ENCODE data around the gene CDH4. TPM values are rescaled to one million over a fixed set of nuclear protein-coding genes. Genes with fewer than 3 reads are reported as not detected.

The CDH4 gene
- total RNA-seq, 1 experiment from 2014 or later: not detected

GRCh38 chr20:61849376-61849775 is 597.3 kb downstream of the CDH4 start:
- H3K4me3 Mint-ChIP-seq (ENCODE audit: unreplicated experiment): no peak overlapping the region
- H3K4me1 ChIP-seq: no peaks in the 10 kb centered on the region

DNA sequence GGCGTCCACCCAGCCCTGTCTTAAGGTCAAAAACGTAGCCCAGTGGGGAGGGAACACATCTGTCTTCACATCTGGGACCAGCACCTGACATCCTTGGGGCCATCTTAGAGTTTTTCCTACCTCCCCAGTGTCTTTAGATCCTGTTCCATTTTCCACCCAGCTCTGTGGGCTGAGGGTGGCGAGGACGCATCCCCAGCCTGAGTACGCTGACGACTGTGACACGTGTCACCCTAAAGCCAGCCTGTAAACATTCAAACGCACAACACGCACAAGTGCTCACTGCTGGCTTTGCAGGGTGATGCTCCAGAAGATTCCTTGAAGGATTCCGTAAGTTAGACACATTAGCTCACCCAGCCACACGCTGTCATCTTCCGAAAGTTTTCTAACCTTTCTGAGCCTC is 597.8 kb downstream of the CDH4 start:
- no peaks in the 10 kb centered on the region for H3K4me1 Mint-ChIP-seq (ENCODE audit: low read depth, unreplicated experiment)
- H3K4me3 ChIP-seq (ENCODE audit: low read depth, low read length): no peak overlapping the region
- no peaks in the 10 kb centered on the region for H3K4me1 ChIP-seq
- H3K27me3 Mint-ChIP-seq (ENCODE audit: insufficient read depth, unreplicated experiment): peaks cover 34% of the 10 kb centered on the region
- TF ChIP-seq, protein P1, sequence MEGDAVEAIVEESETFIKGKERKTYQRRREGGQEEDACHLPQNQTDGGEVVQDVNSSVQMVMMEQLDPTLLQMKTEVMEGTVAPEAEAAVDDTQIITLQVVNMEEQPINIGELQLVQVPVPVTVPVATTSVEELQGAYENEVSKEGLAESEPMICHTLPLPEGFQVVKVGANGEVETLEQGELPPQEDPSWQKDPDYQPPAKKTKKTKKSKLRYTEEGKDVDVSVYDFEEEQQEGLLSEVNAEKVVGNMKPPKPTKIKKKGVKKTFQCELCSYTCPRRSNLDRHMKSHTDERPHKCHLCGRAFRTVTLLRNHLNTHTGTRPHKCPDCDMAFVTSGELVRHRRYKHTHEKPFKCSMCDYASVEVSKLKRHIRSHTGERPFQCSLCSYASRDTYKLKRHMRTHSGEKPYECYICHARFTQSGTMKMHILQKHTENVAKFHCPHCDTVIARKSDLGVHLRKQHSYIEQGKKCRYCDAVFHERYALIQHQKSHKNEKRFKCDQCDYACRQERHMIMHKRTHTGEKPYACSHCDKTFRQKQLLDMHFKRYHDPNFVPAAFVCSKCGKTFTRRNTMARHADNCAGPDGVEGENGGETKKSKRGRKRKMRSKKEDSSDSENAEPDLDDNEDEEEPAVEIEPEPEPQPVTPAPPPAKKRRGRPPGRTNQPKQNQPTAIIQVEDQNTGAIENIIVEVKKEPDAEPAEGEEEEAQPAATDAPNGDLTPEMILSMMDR (IDR thresholded peaks at IDR 0.05; ENCODE audit: insufficient read depth in 1 of 2, low read depth in 1 of 2, low read length in 1 of 2, severe bottlenecking in 1 of 2, unreplicated experiment in 1 of 2): no peak
- no TSS peak for BruUV-seq (replicated peaks)
- no peaks in the 10 kb centered on the region for H3K36me3 Mint-ChIP-seq (ENCODE audit: insufficient read depth, unreplicated experiment)
- peaks cover 13% of the 10 kb centered on the region for H3K9me3 ChIP-seq
- H3K27me3 ChIP-seq (replicated peaks; ENCODE audit: control insufficient read depth, insufficient read depth, low read length): peaks cover 2% of the 10 kb centered on the region; the same call in 1 of the 2 replicates
- peaks cover 9% of the 10 kb centered on the region for H3K9me3 Mint-ChIP-seq (ENCODE audit: unreplicated experiment)
- DNase-seq: no peak
- H3K36me3 ChIP-seq (ENCODE audit: control insufficient read depth, insufficient read depth, low read length): no peaks in the 10 kb centered on the region
- ChIA-PET CTCF (no interaction called here), POLR2A (no interaction called here)
- H3K4me3 Mint-ChIP-seq (ENCODE audit: unreplicated experiment): no peak overlapping the region
- no peak overlapping the region for H3K27ac Mint-ChIP-seq (ENCODE audit: unreplicated experiment)
- intact Hi-C loops (cut with micrococcal nuclease; ENCODE audit: unreplicated experiment): no loop called here

More at GRCh38 chr20:61849376-61849775, 597.3 kb downstream of the CDH4 start:
- no peaks in the 10 kb centered on the region for H3K36me3 Mint-ChIP-seq (ENCODE audit: insufficient read depth, unreplicated experiment)
- peaks cover 2% of the 10 kb centered on the region; the same call in 1 of the 2 replicates for H3K27me3 ChIP-seq (replicated peaks; ENCODE audit: control insufficient read depth, insufficient read depth, low read length)
- H3K4me1 Mint-ChIP-seq (ENCODE audit: low read depth, unreplicated experiment): no peaks in the 10 kb centered on the region
- no peak for DNase-seq
- no TSS peak for BruUV-seq (replicated peaks)
- no peak overlapping the region for H3K4me3 ChIP-seq (ENCODE audit: low read depth, low read length)
- ChIA-PET POLR2A (no interaction called here), CTCF (no interaction called here)
- no peak overlapping the region for H3K27ac Mint-ChIP-seq (ENCODE audit: unreplicated experiment)
- no peaks in the 10 kb centered on the region for H3K36me3 ChIP-seq (ENCODE audit: control insufficient read depth, insufficient read depth, low read length)
- H3K9me3 Mint-ChIP-seq (ENCODE audit: unreplicated experiment): peaks cover 9% of the 10 kb centered on the region
- peaks cover 13% of the 10 kb centered on the region for H3K9me3 ChIP-seq
- peaks cover 37% of the 10 kb centered on the region for H3K27me3 Mint-ChIP-seq (ENCODE audit: insufficient read depth, unreplicated experiment)
- intact Hi-C loops (cut with micrococcal nuclease; ENCODE audit: unreplicated experiment): no loop called here
- TF ChIP-seq, protein P1 (IDR thresholded peaks at IDR 0.05; ENCODE audit: insufficient read depth in 1 of 2, low read depth in 1 of 2, low read length in 1 of 2, severe bottlenecking in 1 of 2, unreplicated experiment in 1 of 2): no peak

DNA sequence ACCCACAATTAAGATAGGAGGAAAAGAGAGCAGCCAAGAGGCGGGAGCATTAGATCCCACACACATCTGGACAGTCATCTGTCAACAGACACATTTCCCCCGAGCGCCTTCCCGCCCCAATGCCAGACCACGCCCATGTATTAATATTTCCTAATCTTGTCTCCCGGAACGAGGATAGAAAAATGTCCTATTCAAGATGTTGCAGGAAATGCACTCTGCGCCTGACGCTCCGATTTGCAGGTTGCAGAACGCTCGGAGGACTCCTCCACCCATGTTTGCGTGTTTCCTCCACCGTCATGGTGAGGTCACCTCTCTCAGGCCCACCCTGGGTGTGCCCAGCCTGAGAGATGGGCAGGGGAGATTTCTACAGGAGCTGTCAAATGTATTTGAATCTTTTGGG is 598.4 kb downstream of the CDH4 start:
- H3K27ac Mint-ChIP-seq (ENCODE audit: unreplicated experiment): no peak overlapping the region
- H3K9me3 Mint-ChIP-seq (ENCODE audit: unreplicated experiment): peaks cover 9% of the 10 kb centered on the region
- Histone ChIP-seq H3K4me1 (no peaks in the 10 kb centered on the region), H3K4me3 (ENCODE audit: low read depth, low read length) (no peak overlapping the region), H3K27me3 (replicated peaks; ENCODE audit: control insufficient read depth, insufficient read depth, low read length) (peaks cover 2% of the 10 kb centered on the region; the same call in 1 of the 2 replicates), H3K9me3 (peaks cover 13% of the 10 kb centered on the region), H3K36me3 (ENCODE audit: control insufficient read depth, insufficient read depth, low read length) (no peaks in the 10 kb centered on the region)
- BruUV-seq (replicated peaks): no TSS peak
- H3K27me3 Mint-ChIP-seq (ENCODE audit: insufficient read depth, unreplicated experiment): peaks cover 34% of the 10 kb centered on the region
- H3K36me3 Mint-ChIP-seq (ENCODE audit: insufficient read depth, unreplicated experiment): no peaks in the 10 kb centered on the region
- H3K4me1 Mint-ChIP-seq (ENCODE audit: low read depth, unreplicated experiment): no peaks in the 10 kb centered on the region
- H3K4me3 Mint-ChIP-seq (ENCODE audit: unreplicated experiment): no peak overlapping the region
- CTCF ChIA-PET: interaction anchor here (1.4 kb wide), 1 partner anchor 37 kb away, joined by 3 read pairs; no protein-coding TSS in a partner anchor
- TF ChIP-seq, protein P1 (IDR thresholded peaks at IDR 0.05; ENCODE audit: insufficient read depth in 1 of 2, low read depth in 1 of 2, low read length in 1 of 2, severe bottlenecking in 1 of 2, unreplicated experiment in 1 of 2): no peak
- no peak for DNase-seq
- POLR2A ChIA-PET: no interaction called here
- intact Hi-C loops (cut with micrococcal nuclease; ENCODE audit: unreplicated experiment): no loop called here
